ENCODE data around the gene OR6S1.
"Not testable (repeated sequence)": the region's sequence is repeated elsewhere in the genome, so short reads cannot be mapped to it uniquely, and the experiment has no call there.

Gene OR6S1

GRCh38 chr14:20630340-20631022 lies 11.0 kb downstream of the OR6S1 start:
- peak; percentile 47 to 65 for DNase-seq

DNA sequence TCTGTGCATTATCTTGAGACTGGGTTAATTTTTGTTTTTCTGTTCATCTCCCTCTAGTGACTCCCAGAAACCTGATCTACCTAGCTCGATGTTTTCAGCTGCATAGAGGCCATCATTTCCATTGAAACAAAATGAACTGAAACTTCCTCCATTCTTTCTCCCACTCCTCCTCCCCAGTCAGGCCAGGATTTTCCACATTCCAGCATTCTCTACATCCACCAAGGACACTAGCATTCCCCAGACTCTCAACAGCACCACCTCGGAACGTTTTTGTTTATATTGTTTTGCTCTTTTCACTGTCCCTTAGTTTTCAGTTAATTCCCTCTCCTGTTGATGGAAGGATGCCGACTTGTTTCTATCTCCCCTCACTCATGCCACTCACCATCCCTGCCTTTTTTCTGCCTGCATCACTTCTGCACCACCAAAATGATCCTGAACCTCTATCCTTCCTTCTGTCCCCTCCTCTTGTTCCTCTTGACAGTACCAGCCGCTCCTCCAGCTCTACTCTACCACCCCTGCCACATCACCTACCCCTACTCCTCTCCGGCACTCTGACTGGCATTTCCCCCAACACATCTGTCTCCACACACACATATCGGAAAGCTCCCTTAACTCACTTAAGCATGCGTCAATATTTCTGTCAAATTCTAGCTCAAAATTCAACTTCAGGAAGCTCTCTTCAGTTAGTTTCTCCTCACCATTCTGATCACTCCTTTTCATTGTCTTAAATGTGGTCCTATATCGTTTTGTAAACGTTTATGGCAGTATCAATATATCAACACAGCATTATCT lies 13.2 kb downstream of the OR6S1 start:
- no peak for DNase-seq

GRCh38 chr14:20627346-20628027 lies 14.0 kb downstream of the OR6S1 start:
- DNase-seq = no peak

DNA sequence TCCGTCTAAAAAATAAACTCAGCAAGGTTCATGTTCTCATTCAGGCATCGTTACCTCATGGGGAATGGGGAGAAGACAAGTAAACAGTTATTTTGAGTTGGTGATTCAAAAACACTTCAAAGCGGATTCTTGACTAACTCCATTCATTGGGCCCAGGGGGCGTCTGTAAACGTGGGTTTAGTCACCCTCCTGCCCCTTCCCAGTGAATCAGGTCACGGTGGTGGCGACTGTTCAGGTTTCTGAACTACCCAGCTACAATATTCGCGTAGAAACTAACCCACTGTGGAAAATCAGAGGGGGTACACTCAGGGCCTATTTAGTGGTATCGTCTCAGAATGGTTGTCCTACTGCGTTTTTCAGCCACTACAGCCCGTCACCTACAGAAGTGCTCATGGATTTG lies 15.2 kb downstream of the OR6S1 start:
- no peak for DNase-seq

DNA sequence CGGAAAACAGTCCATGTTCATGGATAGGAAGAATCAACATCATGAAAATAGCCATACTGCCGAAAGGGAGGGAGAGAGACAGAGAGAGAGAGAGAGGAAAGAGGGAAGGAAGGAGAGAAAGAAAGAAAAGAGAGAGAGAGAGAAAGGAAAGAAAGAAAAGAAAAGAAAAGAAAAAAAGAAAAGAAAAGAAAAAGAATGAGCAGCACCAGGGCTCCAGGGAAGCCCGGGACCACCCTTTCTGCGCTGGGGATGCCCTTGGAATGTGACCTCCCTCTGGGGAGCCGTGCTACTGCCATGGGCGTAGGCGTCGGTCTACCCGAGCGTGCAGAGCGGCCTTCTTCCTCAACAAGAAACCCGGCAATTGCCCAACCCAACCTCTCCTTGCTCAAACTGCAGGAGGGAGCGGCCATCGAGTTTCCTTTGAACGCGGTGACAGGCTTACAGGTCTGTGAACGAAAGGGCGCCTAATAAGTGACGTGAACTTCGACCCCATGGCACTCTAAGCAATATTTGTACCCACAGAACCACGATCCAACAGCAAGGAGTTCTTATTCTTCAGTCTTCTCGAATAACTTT lies 16.9 kb downstream of the OR6S1 start:
- peak; percentile 61 to 69 for DNase-seq

DNA sequence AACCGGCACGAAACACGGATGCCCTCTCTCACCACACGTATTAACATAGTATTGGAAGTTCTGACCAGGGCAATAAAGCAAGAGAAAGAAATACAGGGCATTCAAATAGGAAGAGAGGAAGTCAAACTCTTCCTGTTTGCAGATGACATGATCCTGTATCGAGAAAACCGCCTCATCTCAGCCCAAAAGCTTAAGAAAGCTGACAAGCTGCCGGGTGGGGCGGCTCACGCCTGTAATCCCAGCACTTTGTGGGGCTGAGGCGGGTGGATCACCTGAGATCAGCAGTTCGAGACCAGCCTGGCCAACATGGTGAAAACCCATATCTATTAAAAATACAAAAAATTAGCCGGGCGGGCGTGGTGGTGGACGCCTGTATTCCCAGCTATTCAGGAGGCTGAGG lies 17.7 kb downstream of the OR6S1 start:
- peak in 1 of 2 donors; percentile 21 for DNase-seq

- DNase-seq = no peak
Observed at GRCh38 chr14:20622816-20623291, 18.6 kb downstream of the OR6S1 start.

DNA sequence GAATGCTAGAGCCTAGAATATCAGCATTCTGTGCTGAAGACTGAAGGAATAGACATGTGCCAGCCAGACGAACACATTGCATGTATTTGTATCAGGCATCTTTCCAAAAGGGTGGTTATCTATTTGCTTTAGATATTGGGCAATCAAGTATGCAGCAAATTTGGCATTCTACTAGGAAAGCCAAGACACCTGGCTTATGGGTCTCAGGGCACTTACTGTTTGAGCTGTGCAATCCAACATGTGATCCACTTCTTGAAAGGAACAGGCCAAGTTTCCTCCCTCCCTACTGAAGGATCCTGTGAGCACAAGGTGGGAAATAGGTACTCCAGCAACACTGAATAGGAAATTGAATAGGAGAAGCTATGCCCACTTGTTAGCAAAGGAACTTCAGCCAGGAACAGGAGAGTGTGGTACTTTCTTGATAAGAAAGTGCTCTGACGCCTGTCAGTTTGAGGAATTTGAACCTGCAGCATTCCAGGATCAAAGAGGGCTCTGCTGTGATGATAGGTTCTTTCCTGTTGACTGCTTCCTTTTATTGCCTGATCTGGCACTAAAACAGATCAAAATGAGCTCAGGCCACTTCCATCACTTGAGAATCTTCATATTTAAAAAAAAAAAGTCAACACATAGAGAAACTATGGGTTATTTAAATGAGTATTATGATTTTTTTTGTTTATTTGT lies 20.6 kb downstream of the OR6S1 start:
- DNase-seq = no peak

DNA sequence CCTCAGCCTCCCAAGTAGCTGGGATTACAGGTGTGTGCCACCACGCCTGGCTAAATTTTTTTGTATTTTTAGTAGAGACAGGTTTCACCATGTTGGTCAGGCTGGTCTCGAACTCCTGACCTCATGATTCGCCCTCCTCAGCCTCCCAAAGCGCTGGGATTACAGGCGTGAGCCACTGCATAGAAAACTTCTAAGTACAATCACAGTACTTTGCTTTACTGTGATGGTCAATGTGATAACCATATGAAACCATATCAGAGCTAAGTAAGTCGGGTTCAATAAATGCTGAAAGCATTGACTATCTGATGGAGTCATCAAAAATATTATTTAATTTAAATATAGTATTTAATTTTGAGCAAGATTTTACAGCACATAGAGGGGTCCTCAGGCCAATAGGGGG lies 21.8 kb downstream of the OR6S1 start:
- DNase-seq = not testable (repeated sequence)

- no peak for DNase-seq
Observed at GRCh38 chr14:20618271-20618749, 23.2 kb downstream of the OR6S1 start.

GRCh38 chr14:20617138-20618003 lies 24.1 kb downstream of the OR6S1 start:
- DNase-seq = no peak

DNA sequence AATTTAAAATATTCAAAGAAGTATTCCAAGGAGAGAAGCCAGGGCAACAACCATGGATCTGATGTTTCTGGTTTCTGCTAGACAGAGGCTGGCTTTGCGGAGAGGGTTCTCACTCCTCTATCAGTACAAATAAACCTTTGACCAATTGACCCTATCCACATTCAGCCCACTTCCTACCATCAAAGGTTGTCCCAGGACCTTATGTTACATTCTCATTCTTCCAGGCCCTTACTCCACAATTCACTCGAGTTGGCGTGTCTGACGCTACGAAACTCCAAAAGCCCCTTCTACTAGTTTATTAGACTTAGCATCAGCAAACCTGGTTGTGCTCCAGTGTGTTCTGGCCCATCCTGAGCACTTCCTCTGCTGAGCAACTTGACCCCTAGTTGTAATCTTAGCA lies 25.5 kb downstream of the OR6S1 start:
- no peak for DNase-seq

GRCh38 chr14:20614038-20614840 lies 27.3 kb downstream of the OR6S1 start:
- peak in 1 of 2 donors; percentile 39 for DNase-seq

- peak; percentile 88 to 91 for DNase-seq
Observed at GRCh38 chr14:20613094-20614037, 28.1 kb downstream of the OR6S1 start.

- peak in 1 of 2 donors; percentile 20 for DNase-seq
Observed at GRCh38 chr14:20612403-20612802, 29.1 kb downstream of the OR6S1 start.

- no peak for DNase-seq
Observed at GRCh38 chr14:20611277-20611676, 30.2 kb downstream of the OR6S1 start.

DNA sequence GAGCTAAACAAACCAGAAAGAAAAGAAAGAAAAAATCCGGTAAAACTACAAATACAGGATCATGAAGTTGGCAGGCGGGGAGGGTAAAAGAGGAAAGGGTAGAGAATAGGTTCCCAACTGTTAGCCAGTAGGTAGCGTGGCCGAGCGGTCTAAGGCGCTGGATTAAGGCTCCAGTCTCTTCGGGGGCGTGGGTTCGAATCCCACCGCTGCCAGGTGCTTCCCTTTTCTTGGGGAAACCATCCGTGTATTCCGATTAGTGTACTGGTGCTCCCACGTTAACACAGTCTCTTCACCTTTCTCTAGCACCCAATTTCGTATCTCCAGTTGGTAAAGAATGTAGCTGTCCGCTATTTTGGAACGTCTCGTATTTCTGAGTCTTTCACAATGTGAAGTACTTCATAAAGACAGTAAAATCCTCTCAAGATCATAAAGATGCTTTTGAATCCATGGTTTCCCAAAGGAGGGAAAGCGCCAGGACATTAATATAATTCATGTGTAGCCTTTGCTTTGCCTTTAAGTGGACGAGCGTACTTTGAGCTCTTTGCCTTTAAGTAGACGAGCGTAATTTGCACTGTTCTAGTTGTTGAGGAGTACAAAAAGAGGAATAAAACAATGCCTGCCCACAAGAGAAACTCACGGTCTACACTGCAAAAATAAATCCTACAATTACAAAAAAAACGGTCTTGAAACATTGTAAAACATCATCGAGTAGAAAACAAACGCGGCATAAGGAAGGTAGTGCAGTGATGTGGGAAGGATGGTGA lies 31.3 kb downstream of the OR6S1 start:
- DNase-seq = peak; percentile 81 to 82

- peak; percentile 70 to 85 for DNase-seq
Observed at GRCh38 chr14:20609215-20610001, 32.1 kb downstream of the OR6S1 start.
